Fibroblast of skin of scalp (primary cell): ENCODE data around the gene GPX2.

Experiments used
- DNase-seq: peaks from one replicate; pipeline ENCODE4 v3.0.0-alpha.2; 2013

The GPX2 gene

GRCh38 chr14:64958743-64959142 is 16.2 kb upstream of the GPX2 start:
- DNase-seq: no peak

GRCh38 chr14:64958201-64958600 is 15.7 kb upstream of the GPX2 start:
- no peak for DNase-seq

GRCh38 chr14:64956697-64957406 is 14.3 kb upstream of the GPX2 start:
- DNase-seq: no peak

GRCh38 chr14:64955297-64955696 is 12.8 kb upstream of the GPX2 start:
- no peak for DNase-seq

- DNase-seq: no peak
These were observed 12.1 kb upstream of the GPX2 start for GRCh38 chr14:64954491-64955240.

- no peak for DNase-seq
These were observed 11.1 kb upstream of the GPX2 start for GRCh38 chr14:64953661-64954060.

- DNase-seq: no peak
These were observed 10.7 kb upstream of the GPX2 start for GRCh38 chr14:64953310-64953654.

GRCh38 chr14:64952598-64953309 is 10.2 kb upstream of the GPX2 start:
- no peak for DNase-seq

GRCh38 chr14:64951724-64952123 is 9.2 kb upstream of the GPX2 start:
- DNase-seq: no peak

- no peak for DNase-seq
These were observed 8.7 kb upstream of the GPX2 start for GRCh38 chr14:64951291-64951690.

- no peak for DNase-seq
These were observed 8.3 kb upstream of the GPX2 start for GRCh38 chr14:64950889-64951288.

- DNase-seq: no peak
These were observed 6.2 kb upstream of the GPX2 start for GRCh38 chr14:64948612-64949210.

- no peak for DNase-seq
These were observed 5.4 kb upstream of the GPX2 start for GRCh38 chr14:64947710-64948611.

GRCh38 chr14:64946310-64947045 is 3.9 kb upstream of the GPX2 start:
- no peak for DNase-seq

- no peak for DNase-seq
These were observed 3.1 kb upstream of the GPX2 start for GRCh38 chr14:64945431-64946178.

- no peak for DNase-seq
These were observed 2.3 kb upstream of the GPX2 start for GRCh38 chr14:64944861-64945260.

- no peak for DNase-seq
These were observed 1.5 kb upstream of the GPX2 start for GRCh38 chr14:64944041-64944440.

GRCh38 chr14:64943556-64943955 is 1.0 kb upstream of the GPX2 start:
- no peak for DNase-seq

GRCh38 chr14:64940336-64940910 is 2.1 kb downstream of the GPX2 start:
- no peak for DNase-seq

- DNase-seq: no peak
These were observed 2.7 kb downstream of the GPX2 start for GRCh38 chr14:64939817-64940190.
